Lower lobe of right lung (tissue), 2 donors: ENCODE data around the gene DTHD1. TPM values are rescaled to one million over a fixed set of nuclear protein-coding genes. Genes with fewer than 3 reads are reported as not detected.

Experiments used
- ATAC-seq, 2 donors: fragments of 200-7000 bp; cut with Tn5 transposase; one replicate each; pipeline ENCODE4 v1.9.1; 2020 to 2022; ENCODE audit warnings: mild to moderate bottlenecking in 2 of 2, moderate library complexity in 2 of 2
- DNase-seq: peaks from one replicate; pipeline ENCODE4 v3.0.0-alpha.2; 2020
- H3K27ac ChIP-seq: fragments of 200-600 bp; one replicate; pipeline ENCODE4 v1.8.0; 2022
- H3K27me3 ChIP-seq: fragments of 200-600 bp; one replicate; pipeline ENCODE4 v1.8.0; 2022; ENCODE audit warnings: low read depth
- H3K36me3 ChIP-seq: fragments of 200-600 bp; one replicate; pipeline ENCODE4 v1.8.0; 2022; ENCODE audit warnings: mild to moderate bottlenecking
- H3K4me1 ChIP-seq: fragments of 200-600 bp; one replicate; pipeline ENCODE4 v1.8.0; 2022
- H3K4me3 ChIP-seq: fragments of 200-600 bp; one replicate; pipeline ENCODE4 v1.8.0; 2022; ENCODE audit warnings: mild to moderate bottlenecking
- H3K9me3 ChIP-seq: fragments of 200-600 bp; one replicate; pipeline ENCODE4 v1.8.0; 2022
- CTCF ChIP-seq: fragments of 200-600 bp; IDR thresholded peaks from one replicate; pipeline ENCODE4 v1.8.0; 2022; ENCODE audit warnings: antibody characterized with exemption, mild to moderate bottlenecking
- intact Hi-C: fragments of 100-400 bp; cut with DNase I; formaldehyde crosslinking; loops from one replicate; pipeline ENCODE4 v1.11.0; 2022
- total RNA-seq: library from RNA; stranded (reverse); fragmentation: NEBNext Ultra II Directional; extraction: Animal tissue kit (Norgen Biotek cat#: 25700); gene quantifications from one replicate; pipeline ENCODE4 v1.2.1, GENCODE V29; 2021
- donor health status: DM: no; HTN: yes; CAD: no; lungs with severe emphysema.

DTHD1 gene
- total RNA-seq, 1 donor from 2014 or later, result 8.0 TPM

- ATAC-seq (no peak), DNase-seq (no peak)
- no peak for TF ChIP-seq CTCF
- Histone ChIP-seq H3K4me3 (peak overlapping the region; percentile 70), H3K27ac (peak overlapping the region; percentile 19), H3K4me1 (peaks cover 24% of the 10 kb centered on the region), H3K9me3 (no peaks in the 10 kb centered on the region), H3K27me3 (no peaks in the 10 kb centered on the region), H3K36me3 (no peaks in the 10 kb centered on the region)
- intact Hi-C loops, result no loop called here
These were observed 39.6 kb upstream of the DTHD1 start for GRCh38 chr4:36241771-36242170.

GRCh38 chr4:36242629-36243354 is 38.6 kb upstream of the DTHD1 start:
- ATAC-seq (peak in 1 of 2 donors; percentile 34), DNase-seq (no peak)
- Histone ChIP-seq H3K27ac (peak overlapping the region; percentile 89), H3K9me3 (no peaks in the 10 kb centered on the region), H3K4me1 (peaks cover 24% of the 10 kb centered on the region), H3K27me3 (no peaks in the 10 kb centered on the region), H3K4me3 (peak overlapping the region; percentile 70), H3K36me3 (no peaks in the 10 kb centered on the region)
- intact Hi-C loops, result no loop called here
- no peak for TF ChIP-seq CTCF

GRCh38 chr4:36243355-36244256 is 37.8 kb upstream of the DTHD1 start:
- intact Hi-C loops, result no loop called here
- H3K4me3 ChIP-seq, result peak overlapping the region; percentile 70
- no peaks in the 10 kb centered on the region for H3K27me3 ChIP-seq
- peaks cover 24% of the 10 kb centered on the region for H3K4me1 ChIP-seq
- no peaks in the 10 kb centered on the region for H3K9me3 ChIP-seq
- TF ChIP-seq CTCF, result no peak
- peak overlapping the region; percentile 89 for H3K27ac ChIP-seq
- ATAC-seq, result peak; percentile 79 to 81
- peak; percentile 74 for DNase-seq
- no peaks in the 10 kb centered on the region for H3K36me3 ChIP-seq

- intact Hi-C loops, result no loop called here
- Histone ChIP-seq H3K9me3 (no peaks in the 10 kb centered on the region), H3K4me1 (peaks cover 22% of the 10 kb centered on the region), H3K27ac (peak within 1 kb of the TSS; percentile 89), H3K4me3 (peak within 1 kb of the TSS; percentile 70), H3K36me3 (no peaks in the 10 kb centered on the region), H3K27me3 (no peaks in the 10 kb centered on the region)
- DNase-seq, result peak; percentile 83
- no peak for TF ChIP-seq CTCF
- ATAC-seq, result peak; percentile 93 to 95
These were observed 36.9 kb upstream of the DTHD1 start, which contains the start of gene ARAP2 for GRCh38 chr4:36244257-36245082. Gene ARAP2 (minus strand): TSS chr4:36244514. CDS start chr4:36229486, 15,028 bp downstream.

- Histone ChIP-seq H3K27ac (no peak overlapping the region), H3K36me3 (no peaks in the 10 kb centered on the region), H3K27me3 (no peaks in the 10 kb centered on the region), H3K4me1 (no peaks in the 10 kb centered on the region), H3K9me3 (no peaks in the 10 kb centered on the region), H3K4me3 (no peak overlapping the region)
- DNase-seq (no peak), ATAC-seq (no peak)
- TF ChIP-seq CTCF, result no peak
- intact Hi-C loops, result no loop called here
These were observed 31.8 kb upstream of the DTHD1 start for GRCh38 chr4:36249610-36250009.
